Spinal cord (tissue), 4 donors: ENCODE data around the gene MRPL40. TPM values are rescaled to one million over a fixed set of nuclear protein-coding genes. Genes with fewer than 3 reads are reported as not detected.

ENCODE experiments used
- polyA plus RNA-seq, 2 donors: library from polyadenylated mRNA; unstranded; fragments of 120-200 nt; gene quantifications; one replicate each; pipeline ENCODE4 v1.2.1, GENCODE V29; 2013; ENCODE audit not compliant: insufficient read length in 2 of 2
- total RNA-seq, 2 donors: library from RNA; depleted of rRNA in 1 of 2; stranded (reverse); fragments of 120-200 nt in 1 of 2; fragments of >200 nt in 1 of 2; gene quantifications; one replicate each; pipeline versions ENCODE4 v1.2.3 to v1.2.4, GENCODE V29; 2013 to 2014

The MRPL40 gene
- total and polyA plus RNA-seq, 4 donors = 20.2 to 53.8 (median 36.8) TPM

Other genes with a start within 250 kb of the MRPL40 start
- 10 to 100 TPM; 13.0 to 20.9 TPM for gene CLTCL1, start 140.8 kb upstream of the MRPL40 start, total RNA-seq
- 10 to 100 TPM; 12.3 to 18.5 TPM for gene CLTCL1, start 140.8 kb upstream of the MRPL40 start, polyA plus RNA-seq
- gene HIRA, start 812 bp upstream of the MRPL40 start, total RNA-seq = 10 to 100 TPM; 18.6 to 19.7 TPM
- 10 to 100 TPM; 48.0 to 50.5 TPM for gene HIRA, start 812 bp upstream of the MRPL40 start, polyA plus RNA-seq
- gene C22orf39, start 15.2 kb downstream of the MRPL40 start, total RNA-seq = 10 to 100 TPM; 47.9 to 48.0 TPM
- 10 to 100 TPM; 65.3 to 66.4 TPM for gene C22orf39, start 15.2 kb downstream of the MRPL40 start, polyA plus RNA-seq
- 10 to 100 TPM; 28.9 to 51.5 TPM for gene UFD1, start 46.6 kb downstream of the MRPL40 start, total RNA-seq
- gene UFD1, start 46.6 kb downstream of the MRPL40 start, polyA plus RNA-seq = 10 to 100 TPM; 53.7 to 58.3 TPM
- gene CDC45, start 47.4 kb downstream of the MRPL40 start, total RNA-seq = 1 to 10 TPM; 4.0 to 7.9 TPM
- 1 to 10 TPM; 7.4 to 8.5 TPM for gene CDC45, start 47.4 kb downstream of the MRPL40 start, polyA plus RNA-seq
- 100 to 1,000 TPM in 1 of 2 donors, 10 to 100 TPM in 1; 61.0 to 203 TPM for gene CLDN5, start 91.9 kb downstream of the MRPL40 start, total RNA-seq
- 100 to 1,000 TPM in 1 of 2 donors, 10 to 100 TPM in 1; 98.9 to 103 TPM for gene CLDN5, start 91.9 kb downstream of the MRPL40 start, polyA plus RNA-seq